Activated T-cell treated with anti-CD3 and anti-CD28 coated beads, Interleukin-2, amount 50 U/mL, for 1 hour (primary cell): ENCODE measurements around the gene DNM2.

Experiments
- DNase-seq: peaks from one replicate; pipeline ENCODE4 v3.0.0-alpha.2; 2020

The DNM2 gene

DNA sequence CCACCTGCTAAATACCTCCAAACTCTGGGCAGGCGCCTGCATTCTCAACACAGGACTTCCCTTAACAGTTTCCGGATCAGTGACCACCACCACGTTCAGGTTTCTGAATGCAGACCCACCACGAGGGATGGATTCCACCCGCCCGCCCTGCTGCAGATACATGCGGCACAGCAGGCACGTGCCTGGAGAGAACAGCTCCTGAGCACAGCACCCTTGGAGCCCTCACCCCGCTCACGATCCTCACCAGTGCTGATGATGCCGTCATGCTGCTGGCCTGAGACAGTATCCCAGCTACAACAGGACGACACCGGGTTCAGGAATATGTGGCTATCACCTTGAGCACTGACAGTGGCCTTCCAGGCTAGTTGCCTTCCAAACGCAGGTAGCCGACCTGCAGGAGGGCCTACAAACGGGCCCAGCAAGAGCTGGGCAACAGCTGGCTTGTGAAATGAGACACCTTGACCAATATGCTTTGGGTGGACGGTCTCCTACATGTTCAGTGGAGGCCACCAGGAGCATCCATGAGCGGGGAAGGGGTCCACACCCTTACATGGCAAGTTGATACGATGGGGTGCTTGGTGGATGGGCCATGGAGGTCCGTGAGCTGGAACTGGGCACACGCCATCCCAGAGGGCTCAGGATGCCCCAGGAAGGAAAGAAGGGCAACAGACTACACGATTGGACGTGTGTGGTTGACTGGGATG, 26.5 kb upstream of the DNM2 start:
- no peak for DNase-seq

DNA sequence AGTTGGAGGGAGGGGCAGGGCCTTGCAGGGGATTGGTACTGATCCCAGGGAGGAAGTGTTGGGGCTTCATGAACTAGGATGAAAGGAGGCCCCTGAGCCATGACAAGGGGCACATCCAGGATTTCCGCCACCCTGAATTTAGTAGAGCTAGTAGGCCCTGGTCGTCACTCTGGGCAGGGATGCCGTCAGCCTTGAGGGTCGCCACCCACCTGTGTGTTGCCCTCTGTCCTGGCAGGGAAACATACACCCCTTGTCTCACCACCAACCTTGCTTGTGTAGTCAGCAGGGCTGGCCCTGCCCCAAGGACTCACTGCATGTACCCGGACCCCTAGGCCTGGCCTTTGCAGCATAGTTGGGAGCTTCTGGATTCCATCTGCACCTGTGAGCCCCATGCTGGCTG, 26.0 kb upstream of the DNM2 start:
- no peak for DNase-seq

DNA sequence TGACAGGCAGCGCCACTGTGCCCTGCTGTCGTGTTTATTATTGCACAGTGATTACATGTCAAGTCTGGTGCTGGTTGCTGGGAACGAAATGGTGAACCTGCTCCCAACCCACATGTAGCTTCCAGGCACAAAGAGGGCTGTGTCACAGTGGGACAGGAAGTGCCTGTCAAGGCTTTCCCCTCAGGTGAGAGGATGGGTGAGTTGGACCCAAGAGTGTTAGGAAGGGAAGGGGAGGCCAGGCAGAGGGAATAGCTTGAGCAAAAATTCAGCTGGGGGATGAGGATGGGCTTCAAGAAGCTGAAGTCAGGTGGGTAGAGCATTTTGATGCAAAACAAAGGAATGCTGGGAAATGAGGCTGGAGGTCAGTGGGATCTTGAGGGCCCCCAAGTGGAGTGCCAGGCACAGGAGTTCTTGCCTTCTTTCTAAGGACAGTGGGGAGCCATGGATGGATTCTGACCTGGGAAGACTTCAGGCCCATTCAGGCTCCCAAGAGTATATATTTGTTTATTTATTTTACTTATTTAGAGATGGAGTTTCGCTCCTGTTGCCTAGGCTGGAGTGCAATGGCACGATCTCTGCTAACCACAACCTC, 25.1 kb upstream of the DNM2 start:
- DNase-seq: no peak

DNA sequence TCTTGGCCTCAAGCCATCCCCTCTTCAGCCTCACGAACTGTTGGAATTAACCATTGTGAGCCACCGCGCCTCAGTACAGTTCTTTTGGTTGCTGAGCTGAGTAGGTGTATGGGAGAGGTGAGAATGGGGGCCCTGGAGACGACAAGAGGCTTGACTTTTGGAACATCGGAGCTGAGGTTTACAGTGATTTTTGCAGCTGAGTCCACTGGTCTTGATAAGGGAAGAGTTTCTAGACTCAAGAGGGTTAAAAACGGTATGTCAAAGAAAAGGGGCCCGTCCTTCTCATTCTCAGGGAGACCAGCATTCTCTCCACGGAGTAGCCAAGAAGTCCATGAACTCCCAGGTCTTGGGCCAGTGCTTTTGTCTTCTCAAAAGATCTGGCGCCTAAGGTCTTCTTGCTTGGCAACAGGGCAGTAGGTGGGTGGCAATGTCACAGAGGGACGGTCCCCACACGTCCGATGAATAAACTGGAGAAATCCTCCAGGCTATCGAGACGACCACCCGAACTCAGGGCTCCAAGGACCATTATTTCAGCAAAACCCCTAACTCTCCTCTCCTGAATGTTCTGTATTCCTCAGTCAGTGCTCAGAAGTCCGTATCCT, 23.1 kb upstream of the DNM2 start:
- DNase-seq: no peak

DNA sequence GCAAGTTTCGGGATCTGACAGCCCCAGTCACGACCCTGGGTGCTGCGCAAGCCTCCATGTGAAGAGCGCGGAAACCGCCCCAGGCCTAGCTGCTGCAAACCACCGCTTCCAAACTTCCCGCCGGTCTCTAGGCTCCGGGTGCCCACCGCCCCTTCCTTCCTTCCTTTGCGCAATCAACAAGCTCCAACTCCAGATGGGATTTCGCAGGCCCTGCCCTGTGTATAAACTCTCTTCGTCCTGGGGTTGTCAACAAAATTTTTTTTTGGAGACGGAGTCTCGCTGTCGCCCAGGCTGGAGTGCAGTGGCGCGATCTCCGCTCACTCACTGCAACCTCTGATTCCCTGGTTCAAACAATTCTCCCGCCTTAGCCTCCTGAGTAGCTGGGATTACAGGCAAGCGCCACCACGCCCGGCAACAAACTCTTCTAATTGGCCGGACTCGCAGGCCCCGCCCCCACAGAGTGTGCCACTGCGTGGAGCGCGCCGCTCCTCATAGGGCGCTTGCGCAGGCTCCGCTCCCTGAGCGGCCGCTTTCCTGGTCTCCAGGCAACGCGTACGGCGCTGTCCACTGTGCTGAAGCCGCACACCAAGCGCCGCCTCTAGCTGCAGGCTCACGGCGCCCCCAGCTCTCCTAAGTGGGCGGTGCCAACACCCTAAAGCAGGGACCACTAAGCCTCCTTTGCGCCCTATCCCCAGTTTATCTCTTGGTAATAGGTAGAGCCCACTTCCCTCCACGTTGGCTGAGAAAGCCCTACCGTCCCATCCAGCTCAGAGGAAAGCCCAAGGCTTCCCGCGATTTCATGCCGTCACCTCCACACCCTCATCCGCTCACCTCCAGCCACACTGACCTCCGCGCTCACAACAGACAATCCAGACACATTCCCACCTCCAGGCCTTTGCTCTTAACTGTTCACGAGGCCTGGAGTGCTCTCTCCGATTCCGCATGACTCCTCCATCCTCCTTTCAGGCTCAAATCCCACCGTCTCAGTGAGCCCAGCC, 22.2 kb upstream of the DNM2 start:
- DNase-seq: peak; percentile 87

DNA sequence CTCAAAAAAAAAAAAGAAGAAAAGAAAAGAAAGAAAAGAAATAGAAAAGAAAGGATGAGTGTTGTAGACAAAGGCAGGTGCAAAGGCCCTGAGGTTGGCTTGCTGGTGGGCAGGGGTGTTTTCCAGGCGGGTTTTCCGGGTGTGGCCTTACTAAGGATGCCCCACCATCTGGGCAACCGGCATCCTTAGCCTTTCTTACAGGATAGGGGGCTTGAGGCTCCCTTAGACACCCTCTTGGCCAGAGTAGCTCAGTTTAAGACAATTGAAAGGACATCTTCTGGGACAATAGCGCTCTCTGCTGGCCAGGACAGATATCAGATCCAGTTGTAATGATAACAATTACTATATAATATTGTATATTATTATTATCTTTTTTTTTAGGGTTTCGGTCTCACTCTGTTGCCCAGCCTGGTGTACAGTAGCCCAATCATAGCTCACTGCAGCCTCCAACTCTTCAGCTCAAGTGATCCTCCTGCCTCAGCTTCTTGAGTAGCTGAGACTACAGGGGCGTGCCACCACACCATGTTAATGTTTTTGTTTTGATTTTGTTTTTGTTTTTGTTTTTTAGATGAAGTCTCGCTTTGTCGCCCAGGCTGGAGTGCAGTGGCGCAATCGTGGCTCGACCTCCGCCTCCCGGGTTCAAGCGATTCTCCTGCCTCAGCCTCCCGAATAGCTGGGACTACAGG, 18.1 kb upstream of the DNM2 start:
- DNase-seq: peak; percentile 59

DNA sequence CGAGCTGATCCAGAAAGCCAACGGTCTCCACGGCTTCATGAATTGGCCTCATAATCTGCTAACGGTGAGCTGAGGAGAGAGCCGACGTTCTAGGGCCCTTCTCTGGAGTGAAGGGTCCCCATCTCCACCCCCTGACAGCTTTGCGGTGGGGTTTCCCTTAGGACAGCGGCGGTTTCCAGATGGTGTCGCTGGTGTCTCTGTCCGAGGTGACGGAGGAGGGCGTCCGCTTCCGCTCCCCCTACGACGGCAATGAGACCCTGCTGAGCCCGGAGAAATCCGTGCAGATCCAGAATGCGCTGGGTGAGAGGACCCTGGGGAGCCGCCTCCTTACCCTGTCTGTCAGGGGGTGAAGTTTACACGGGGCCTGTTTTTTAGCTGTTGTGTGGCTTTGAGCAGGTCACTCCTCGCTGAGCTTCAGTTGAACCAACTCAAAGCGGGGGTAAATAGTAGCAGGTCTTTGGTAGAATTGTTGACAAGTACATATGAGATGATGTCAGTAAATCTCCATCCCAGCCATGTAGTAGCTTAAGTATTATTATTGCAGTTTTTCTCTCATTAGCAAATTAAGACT, 15.8 kb upstream of the DNM2 start:
- DNase-seq: no peak

DNA sequence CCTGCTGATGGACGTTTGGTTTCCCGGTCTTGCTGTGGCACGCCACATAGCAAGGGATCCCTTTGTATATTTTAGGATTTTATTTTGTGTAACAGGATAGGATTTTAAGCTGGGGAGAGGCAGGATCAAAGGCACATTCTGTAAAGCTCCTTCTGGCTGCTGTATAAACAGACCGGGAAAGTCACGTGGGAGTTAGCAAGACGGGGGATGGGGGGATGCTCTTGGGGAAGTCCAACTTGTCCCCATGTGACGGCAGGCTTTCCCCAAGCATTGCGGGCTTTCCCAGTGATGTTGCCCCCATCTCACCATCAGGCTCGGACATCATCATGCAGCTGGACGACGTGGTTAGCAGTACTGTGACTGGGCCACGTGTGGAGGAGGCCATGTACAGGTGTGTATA, 10.9 kb upstream of the DNM2 start:
- no peak for DNase-seq

DNA sequence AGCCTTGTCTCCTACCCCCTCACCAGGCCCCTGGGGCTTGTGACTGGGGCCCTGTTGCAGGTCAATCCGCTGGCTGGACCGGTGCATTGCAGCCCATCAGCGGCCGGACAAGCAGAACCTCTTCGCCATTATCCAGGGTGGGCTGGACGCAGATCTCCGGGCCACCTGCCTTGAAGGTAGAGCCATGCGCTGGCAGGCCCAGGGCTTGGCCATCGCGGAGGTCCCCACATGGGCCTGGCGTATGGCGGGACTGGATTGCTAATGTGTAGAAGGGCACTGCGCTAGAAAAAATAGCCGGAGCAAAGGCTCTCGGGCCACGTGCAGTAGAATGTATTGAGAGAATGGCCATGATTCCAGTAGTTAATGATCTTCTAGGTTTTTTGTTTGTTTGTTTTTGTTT, 10.4 kb upstream of the DNM2 start:
- DNase-seq: no peak

DNA sequence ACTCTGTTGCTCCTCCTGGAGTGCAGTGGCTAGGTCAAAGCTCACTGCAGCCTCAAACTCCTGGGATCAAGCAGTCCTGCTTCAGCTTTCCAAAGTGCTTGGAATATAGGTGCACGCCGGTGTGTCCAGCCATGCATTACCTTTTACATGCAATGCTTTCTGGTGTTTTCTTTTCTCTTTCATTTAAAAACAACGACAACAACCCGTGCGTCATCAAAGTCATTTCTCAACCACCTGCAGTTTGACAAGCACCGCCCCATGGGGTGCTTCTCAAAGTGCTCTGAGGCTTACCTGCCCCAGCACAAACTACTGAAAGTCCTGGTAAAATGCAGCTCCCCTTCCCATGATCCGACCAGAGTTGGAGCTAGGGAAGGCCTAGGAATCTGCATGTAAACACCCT, 9.6 kb upstream of the DNM2 start:
- DNase-seq: no peak

DNA sequence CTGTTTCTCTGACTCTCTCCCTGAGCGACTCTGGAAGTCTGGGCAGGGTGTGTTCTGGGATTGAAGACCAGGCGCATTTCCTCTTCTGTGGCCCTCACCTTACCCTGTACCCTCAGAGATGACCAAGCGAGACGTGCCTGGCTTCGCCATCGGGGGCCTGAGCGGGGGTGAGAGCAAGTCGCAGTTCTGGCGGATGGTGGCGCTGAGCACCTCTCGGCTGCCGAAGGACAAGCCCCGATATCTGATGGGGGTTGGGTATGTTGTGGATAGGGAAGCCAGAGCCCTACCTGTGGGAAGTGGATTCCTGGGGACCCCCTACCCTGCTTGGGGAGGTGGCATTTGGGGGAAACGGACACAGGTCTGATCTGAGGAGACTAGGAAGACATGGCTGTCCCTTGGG, 5.8 kb upstream of the DNM2 start:
- no peak for DNase-seq

DNA sequence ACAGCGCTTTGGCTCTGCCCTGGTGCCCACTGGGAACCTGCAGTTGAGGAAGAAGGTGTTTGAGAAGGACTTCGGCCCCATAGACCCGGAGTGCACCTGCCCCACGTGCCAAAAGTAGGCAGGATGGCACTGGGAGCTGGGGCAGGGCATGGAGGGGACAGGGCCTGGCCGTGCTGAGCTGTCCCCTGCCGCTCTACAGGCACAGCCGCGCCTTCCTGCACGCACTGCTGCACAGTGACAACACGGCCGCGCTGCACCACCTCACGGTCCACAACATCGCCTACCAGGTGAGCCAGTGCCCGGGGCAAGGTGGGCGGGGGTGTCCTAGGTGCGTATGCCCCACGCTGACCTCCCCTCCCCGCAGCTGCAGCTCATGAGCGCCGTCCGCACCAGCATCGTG, 5.1 kb upstream of the DNM2 start:
- DNase-seq: no peak

DNA sequence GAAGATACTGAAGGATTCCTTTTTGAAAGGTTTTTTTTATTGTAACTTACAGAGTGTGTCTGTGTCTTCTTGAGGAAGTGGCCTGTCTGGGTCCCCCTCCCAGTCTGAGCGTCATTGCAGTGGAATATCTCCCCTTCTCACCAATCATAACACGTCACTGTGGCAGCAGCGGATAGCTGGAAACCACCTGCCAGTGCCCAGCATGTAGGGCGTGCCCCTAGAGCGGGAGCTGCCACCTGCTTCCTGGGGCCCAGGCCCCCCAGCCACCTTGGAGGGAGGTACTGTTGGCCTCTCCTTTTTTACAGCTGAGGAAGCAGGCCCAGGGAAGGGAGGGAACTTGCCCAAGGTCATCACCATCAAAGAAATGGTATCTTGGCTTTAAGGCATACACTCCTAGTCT, 4.6 kb upstream of the DNM2 start:
- no peak for DNase-seq

DNA sequence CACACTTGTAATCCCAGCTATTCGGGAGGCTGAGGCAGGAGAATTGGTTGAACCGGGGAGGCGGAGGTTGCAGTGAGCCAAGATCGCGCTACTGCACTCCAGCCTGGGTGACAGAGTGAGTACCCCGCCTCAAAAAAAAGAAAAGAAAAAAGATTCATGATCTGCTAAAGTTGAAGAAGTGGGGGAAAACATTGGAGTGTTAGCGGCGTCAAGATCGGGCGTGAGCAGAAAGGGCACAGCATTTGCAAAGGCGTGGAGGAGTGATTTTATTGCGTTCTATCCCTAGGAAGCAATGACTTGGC, 874 bp upstream of the DNM2 start:
- DNase-seq: no peak

DNA sequence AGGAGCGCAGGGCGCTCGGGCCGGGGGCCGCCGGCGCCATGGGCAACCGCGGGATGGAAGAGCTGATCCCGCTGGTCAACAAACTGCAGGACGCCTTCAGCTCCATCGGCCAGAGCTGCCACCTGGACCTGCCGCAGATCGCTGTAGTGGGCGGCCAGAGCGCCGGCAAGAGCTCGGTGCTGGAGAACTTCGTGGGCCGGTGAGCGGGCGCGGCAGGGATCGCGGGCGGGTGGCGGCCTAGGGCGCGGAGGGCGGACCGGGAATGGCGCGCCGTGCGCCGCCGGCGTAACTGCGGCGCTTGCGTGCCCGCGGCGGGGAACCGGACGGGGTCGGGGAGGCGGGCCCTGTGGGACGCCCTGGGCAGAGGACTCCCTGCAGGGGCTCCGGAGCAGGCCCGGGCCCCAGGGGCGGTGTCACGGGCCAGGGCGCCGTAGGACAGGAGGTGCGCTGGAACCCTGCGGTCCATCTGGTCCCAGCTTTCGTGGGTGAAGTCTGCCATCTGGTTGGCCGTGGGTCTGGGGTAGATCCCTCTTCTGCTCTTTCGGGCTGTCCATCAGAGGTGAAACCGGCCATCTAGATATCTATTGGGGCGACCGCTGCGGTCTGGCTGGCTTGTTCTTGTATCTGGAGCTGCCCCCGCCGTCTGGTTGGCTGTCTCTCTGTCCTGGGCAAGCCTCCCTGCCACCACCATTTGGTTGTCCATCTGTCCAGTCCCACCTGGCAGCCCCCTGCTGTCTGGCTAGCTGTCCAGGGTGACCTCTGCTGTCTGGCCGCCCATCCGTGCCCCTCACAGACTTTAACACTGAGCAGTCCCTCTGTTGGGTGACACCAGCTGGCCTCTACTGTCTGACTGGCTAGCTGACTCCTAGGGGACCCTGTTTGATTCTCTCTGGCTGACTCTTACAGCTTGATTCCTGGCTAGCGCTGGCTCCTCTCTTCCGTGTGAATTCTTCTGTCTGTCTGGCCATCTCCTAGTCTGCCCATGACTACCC, 622 bp downstream of the DNM2 start:
- peak; percentile 67 for DNase-seq

DNA sequence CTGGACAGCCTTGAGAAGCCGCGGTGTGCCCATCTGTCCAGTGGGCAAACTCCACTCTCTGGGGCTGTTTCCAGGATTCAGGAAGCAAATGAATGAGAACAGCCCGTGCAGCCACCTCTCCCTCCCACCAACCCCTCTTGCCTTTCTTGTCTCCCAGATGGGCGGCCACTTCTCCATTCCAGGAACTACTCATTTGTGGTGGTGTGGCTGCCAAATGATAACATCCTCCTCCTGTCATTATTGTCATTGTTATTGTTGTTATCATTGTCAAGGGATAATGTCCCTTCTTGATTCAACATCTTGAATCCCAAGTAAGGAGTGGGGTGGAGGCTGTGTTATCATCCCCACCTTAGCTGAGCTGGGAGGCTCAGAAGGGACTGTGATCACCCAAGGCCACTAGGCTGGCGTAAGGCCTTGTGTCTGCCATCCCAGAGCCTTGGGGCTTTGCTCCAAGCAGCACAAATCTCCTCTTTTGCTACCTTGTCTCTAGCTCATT, 1.6 kb downstream of the DNM2 start:
- no peak for DNase-seq

DNA sequence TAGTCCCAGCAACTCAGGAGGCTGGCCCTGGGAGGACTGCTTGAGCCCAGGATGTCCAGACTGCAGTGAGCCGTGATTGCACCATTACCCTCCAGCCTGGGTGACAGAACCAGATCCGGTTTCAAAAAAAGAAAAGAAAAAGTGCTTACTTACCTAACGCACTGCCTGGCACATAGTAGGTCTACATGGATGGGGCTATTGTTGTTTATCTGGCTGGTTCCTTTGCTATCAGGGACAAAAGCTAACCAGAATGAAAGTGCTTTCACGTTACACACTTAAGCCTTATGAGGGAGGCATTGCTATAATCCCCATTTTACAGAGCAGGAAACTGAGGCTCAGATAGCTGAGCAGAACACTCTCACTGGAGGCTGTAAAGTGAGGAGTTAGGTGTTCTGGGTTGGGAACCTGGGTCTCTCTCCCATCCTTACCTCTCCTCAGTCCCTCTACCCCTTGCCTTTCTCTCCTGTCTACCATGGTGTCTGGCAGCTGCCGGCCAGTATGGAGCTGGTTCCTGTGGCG, 2.8 kb downstream of the DNM2 start:
- no peak for DNase-seq

DNA sequence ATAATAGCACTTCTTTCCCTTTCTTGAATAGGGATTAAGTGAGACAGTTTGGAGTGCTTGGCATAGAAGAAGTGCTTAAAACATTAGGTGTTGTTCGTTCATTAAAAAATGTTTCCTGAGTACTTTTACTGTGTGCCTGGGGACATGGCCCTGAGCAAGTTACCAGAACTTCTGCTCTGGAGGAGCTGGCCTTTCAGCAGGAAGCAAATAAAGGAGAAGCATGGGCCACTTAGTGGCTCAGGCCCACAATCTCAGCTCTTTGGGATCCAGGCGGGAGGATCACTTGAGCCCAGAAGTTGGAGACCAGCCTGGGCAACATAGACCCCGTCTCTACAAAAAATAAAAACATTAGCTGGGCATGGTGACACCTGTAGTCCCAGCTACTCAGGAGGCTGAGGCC, 5.7 kb downstream of the DNM2 start:
- DNase-seq: no peak

DNA sequence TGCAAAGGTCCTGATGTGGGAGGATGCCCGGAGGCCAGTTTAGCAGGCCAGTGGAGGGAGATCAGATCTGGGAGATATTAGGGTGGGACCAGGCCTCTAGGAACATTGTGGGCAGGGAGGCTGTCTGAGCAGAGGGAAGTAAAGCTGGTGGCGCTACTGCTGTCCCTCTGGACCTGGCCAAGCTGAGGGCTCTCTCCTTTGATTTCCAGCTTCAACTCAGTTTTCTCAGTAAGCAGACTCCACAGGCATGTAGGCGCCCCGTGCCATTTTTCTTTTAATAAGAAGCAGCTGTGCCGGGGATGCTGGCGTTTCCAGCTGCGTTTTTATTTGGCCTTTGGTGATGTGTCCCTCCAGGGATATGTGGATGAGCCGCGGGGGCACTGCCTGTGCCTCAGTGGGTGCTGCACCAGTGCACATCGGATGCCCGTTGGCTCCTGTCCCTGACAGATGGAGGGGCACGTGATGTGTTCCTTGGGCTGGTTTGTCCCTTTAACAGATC, 6.7 kb downstream of the DNM2 start:
- no peak for DNase-seq

DNA sequence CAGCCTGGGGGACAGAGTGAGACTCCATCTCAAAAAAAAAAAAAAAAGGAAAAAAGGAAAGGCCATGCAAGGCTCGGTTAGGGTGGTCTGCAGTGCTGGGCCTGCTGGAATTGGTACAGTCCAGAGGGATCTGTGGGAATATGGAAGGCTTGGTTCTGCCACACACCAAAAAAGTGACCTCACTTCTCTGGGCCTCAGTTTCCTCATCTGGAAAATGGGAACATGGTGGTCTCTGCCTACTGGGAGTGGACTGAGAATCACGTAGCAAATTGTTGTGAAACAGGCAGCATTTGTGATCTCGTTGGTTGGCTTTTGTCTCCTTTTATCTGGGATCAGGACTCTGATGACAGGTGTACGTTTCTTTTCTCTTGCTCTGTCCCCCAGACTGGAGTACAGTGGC, 7.5 kb downstream of the DNM2 start:
- DNase-seq: no peak

DNA sequence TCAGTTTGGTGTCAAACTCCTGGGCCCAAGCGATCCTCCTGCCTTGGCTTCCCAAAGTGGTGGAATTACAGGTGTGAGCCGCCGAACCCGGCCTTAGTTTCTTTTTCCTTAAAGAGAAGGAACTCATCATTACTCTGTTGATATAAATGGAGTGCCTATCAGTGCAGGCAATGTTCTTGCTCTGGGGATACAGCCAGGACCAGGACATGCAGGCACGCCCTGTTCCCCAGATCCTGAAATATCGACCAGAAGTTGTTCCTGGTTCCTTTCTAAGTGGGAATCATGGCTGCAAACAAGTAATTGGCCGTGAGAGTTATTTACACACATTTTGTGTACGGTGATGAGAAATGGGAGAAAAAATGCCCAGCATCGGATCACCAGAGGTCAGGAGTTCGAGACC, 8.4 kb downstream of the DNM2 start:
- DNase-seq: no peak
